Calu3 (cell line): ENCODE data around the gene STIL. TPM values are rescaled to one million over a fixed set of nuclear protein-coding genes. Genes with fewer than 3 reads are reported as not detected.

Experiments used
- BruUV-seq: library from RNA; stranded (reverse); fragments of 400-500 nt; replicated peaks from 2 replicates; lab custom pipeline; 2021; lab: Mats Ljungman, UMichigan
- CTCF ChIA-PET: fragments of 300-600 bp; sonication (Branson Sonifier 250); formaldehyde crosslinking; loops from one replicate; lab custom pipeline; 2022; ENCODE audit warnings: antibody characterized with exemption; lab: Charles Lee
- DNase-seq: peaks from one replicate; pipeline ENCODE4 v3.0.0; 2022
- H3K27ac Mint-ChIP-seq: one replicate; pipeline ENCODE4 v1.8.0; 2022; ENCODE audit warnings: mixed read lengths; ENCODE audit not compliant: unreplicated experiment
- H3K27me3 Mint-ChIP-seq: one replicate; pipeline ENCODE4 v1.8.0; 2022; ENCODE audit warnings: mixed read lengths; ENCODE audit not compliant: unreplicated experiment
- H3K36me3 Mint-ChIP-seq: one replicate; pipeline ENCODE4 v1.8.0; 2022; ENCODE audit warnings: mild to moderate bottlenecking, moderate library complexity, mixed read lengths; ENCODE audit not compliant: insufficient read depth, unreplicated experiment
- H3K4me1 Mint-ChIP-seq: one replicate; pipeline ENCODE4 v1.8.0; 2022; ENCODE audit warnings: mild to moderate bottlenecking, low read depth, mixed read lengths; ENCODE audit not compliant: unreplicated experiment
- H3K4me3 Mint-ChIP-seq: one replicate; pipeline ENCODE4 v1.8.0; 2022; ENCODE audit warnings: mild to moderate bottlenecking, low read depth, moderate library complexity, mixed read lengths; ENCODE audit not compliant: unreplicated experiment
- H3K9me3 Mint-ChIP-seq: one replicate; pipeline ENCODE4 v1.8.0; 2022; ENCODE audit warnings: low read depth, mixed read lengths; ENCODE audit not compliant: unreplicated experiment
- intact Hi-C: fragments of 100-400 bp; cut with micrococcal nuclease; formaldehyde crosslinking; loops from one replicate; pipeline ENCODE4 v1.10.0; 2022; ENCODE audit not compliant: unreplicated experiment
- total RNA-seq: library from RNA; stranded (reverse); gene quantifications from 2 replicates; pipeline ENCODE4 v1.2.3, GENCODE V29; 2022
- TF ChIP-seq, protein P1 (sequence below): fragments of 200-600 bp; IDR thresholded peaks from one replicate; pipeline ENCODE4 v1.8.0; 2022; ENCODE audit warnings: antibody characterized with exemption; ENCODE audit not compliant: unreplicated experiment

Gene STIL
- total RNA-seq, 1 experiment from 2014 or later = 62.4 TPM

DNA sequence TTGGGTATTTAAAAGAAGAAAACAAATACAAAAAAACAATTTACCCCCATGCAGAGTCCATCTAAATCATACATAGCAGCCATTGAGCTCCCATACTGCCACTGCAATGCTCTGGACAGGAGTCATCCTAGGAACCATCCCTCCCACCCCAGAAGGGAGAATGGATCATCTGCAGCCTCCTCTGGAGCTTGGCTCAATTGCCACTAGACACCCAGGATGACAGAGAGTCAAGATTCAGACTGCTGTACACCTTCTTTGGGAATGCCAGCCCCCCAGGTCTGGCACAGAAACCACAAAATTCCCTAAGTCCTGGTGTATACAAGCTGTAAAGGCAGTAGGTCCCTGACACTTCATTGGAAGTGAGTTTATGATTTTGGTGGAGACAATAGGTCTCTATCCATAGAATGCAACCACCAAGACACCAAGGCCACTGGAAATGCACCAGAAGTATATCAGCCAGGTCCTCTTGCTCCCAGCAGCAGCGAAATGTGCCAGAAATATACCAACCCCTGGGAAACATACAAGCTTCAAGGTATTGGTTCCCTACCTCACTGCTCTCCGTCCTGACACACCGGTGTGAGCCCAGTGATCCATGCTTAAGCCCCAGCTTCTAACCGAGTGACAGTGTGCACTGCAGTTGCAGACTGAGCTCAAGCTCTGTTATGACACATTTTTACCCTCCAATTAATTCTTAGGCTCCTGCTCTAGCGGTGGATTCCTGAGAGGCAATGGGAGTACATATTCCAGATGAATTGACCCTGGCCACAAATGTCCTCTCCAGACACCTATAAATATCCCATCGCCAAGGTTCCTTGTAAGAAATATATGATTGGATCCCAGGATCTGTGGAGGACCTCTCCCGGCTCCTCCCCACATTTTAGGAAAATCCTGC lies 86.4 kb downstream of the STIL start:
- no peaks in the 10 kb centered on the region for H3K9me3 Mint-ChIP-seq
- no peak for DNase-seq
- intact Hi-C loops = no loop called here
- TF ChIP-seq, protein P1, sequence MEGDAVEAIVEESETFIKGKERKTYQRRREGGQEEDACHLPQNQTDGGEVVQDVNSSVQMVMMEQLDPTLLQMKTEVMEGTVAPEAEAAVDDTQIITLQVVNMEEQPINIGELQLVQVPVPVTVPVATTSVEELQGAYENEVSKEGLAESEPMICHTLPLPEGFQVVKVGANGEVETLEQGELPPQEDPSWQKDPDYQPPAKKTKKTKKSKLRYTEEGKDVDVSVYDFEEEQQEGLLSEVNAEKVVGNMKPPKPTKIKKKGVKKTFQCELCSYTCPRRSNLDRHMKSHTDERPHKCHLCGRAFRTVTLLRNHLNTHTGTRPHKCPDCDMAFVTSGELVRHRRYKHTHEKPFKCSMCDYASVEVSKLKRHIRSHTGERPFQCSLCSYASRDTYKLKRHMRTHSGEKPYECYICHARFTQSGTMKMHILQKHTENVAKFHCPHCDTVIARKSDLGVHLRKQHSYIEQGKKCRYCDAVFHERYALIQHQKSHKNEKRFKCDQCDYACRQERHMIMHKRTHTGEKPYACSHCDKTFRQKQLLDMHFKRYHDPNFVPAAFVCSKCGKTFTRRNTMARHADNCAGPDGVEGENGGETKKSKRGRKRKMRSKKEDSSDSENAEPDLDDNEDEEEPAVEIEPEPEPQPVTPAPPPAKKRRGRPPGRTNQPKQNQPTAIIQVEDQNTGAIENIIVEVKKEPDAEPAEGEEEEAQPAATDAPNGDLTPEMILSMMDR = no peak
- BruUV-seq = no TSS peak
- no peak overlapping the region for H3K27ac Mint-ChIP-seq
- no peaks in the 10 kb centered on the region for H3K27me3 Mint-ChIP-seq
- no peak overlapping the region for H3K4me3 Mint-ChIP-seq
- CTCF ChIA-PET = interaction anchor here (0.6 to 2.1 kb wide), 3 partner anchors 14 to 48 kb away, joined by 3 to 5 read pairs (median 4); no protein-coding TSS in a partner anchor
- peaks cover 7% of the 10 kb centered on the region for H3K4me1 Mint-ChIP-seq
- no peaks in the 10 kb centered on the region for H3K36me3 Mint-ChIP-seq

DNA sequence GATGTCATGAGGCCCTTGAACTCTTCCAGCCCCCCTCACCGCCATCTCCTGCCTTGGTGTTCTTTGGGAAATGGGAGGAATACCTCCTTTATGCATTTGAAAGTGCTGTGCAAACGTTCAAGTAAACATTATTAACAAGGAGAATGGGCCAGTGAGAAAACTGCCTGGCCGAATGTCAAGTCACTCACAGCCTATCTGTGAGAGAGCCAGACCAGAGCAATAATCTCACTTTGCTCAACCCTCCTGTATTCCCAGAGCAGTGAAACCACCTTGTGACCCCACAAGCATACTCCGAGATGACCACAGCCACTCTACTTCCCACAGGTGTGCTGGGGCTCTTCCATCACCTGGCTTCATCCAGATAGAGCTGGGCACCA lies 87.1 kb downstream of the STIL start:
- DNase-seq = no peak
- Mint-ChIP-seq H3K4me3 (no peak overlapping the region), H3K27ac (no peak overlapping the region), H3K27me3 (no peaks in the 10 kb centered on the region), H3K4me1 (peaks cover 7% of the 10 kb centered on the region), H3K36me3 (no peaks in the 10 kb centered on the region), H3K9me3 (no peaks in the 10 kb centered on the region)
- CTCF ChIA-PET = interaction anchor here (1.1 to 2.1 kb wide), 2 partner anchors 15 to 48 kb away, joined by 3 to 4 read pairs; no protein-coding TSS in a partner anchor
- BruUV-seq = no TSS peak
- intact Hi-C loops = no loop called here
- TF ChIP-seq, protein P1 = no peak

DNA sequence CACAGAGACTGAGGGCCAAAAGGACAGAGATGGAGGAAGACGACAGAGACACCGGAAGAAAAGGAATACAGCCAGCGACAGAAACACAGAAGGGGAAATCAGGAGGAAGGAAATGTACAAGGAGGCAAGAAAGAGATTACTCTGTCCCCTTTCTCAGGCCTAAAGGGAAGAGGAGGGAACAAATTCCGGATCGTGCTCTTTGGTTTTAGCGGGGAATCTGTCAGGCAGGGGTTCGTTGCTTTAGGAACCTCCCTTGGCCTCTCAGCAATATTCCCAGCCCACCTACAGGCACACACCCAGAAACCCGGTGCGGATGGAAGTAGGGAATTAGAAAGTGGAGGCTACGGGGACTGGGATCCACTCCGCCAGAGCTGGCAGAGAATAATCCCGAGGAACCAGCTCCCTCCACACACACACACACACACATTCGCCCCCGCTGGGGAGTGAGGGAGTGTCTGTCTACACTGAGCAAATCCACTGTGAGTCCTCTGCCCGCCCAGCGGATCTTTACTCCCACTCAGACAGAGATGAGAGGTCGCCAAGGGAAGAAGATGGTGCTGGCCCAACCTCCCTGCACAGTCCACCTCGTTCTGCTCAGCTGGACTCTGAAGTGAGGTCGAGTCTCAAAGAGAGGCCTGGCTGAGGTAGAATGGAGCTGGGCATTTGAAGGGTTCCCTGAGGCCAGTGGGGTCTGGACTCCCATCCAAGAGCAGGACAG lies 87.7 kb downstream of the STIL start:
- CTCF ChIA-PET = interaction anchor here (1.1 kb wide), 1 partner anchor 47 kb away, joined by 3 read pairs; no protein-coding TSS in a partner anchor
- intact Hi-C loops = no loop called here
- no peak overlapping the region for H3K4me3 Mint-ChIP-seq
- H3K4me1 Mint-ChIP-seq = peaks cover 3% of the 10 kb centered on the region
- no peak for DNase-seq
- H3K27ac Mint-ChIP-seq = no peak overlapping the region
- H3K36me3 Mint-ChIP-seq = no peaks in the 10 kb centered on the region
- no TSS peak for BruUV-seq
- TF ChIP-seq, protein P1 = no peak
- H3K27me3 Mint-ChIP-seq = no peaks in the 10 kb centered on the region
- no peaks in the 10 kb centered on the region for H3K9me3 Mint-ChIP-seq

DNA sequence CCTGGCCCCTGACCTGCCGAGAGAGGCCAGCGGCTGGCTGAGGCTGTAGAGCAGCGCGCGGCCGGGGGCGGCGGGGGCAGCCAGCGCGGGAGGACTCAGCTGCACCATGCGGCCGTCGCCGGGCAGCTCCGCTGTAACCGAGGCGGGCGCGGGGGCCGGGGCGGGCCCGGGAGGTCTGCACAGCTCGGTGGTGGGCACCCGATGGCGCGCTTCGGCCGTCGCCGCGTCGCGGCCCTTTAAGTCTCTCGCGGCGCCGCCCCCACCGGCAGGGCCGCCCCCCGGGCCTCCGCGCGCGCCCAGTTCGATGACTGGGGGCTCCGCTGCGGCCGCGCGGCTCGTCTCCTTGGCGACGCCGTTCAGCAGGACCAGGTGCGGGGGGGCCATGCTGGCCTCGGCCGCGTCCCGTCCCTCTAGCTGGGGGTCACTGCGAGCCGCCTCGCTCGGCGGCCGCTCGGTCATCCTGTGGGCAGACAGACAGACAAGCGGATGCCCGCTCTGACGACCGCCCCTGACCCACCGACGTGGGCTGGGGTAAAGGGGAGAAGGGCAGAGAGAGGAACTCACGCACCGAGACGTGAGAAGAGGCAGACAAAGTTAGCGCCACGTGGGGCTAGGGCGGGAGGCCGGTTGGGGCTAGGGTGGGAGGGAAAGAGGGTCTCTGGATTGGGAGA lies 88.4 kb downstream of the STIL start:
- H3K36me3 Mint-ChIP-seq = no peaks in the 10 kb centered on the region
- BruUV-seq = no TSS peak
- intact Hi-C loops = no loop called here
- H3K9me3 Mint-ChIP-seq = no peaks in the 10 kb centered on the region
- H3K27me3 Mint-ChIP-seq = no peaks in the 10 kb centered on the region
- no peak for DNase-seq
- TF ChIP-seq, protein P1 = no peak
- H3K4me3 Mint-ChIP-seq = no peak overlapping the region
- CTCF ChIA-PET = interaction anchor here (1.2 kb wide), 1 partner anchor 33 kb away, joined by 4 read pairs; no protein-coding TSS in a partner anchor
- no peaks in the 10 kb centered on the region for H3K4me1 Mint-ChIP-seq
- H3K27ac Mint-ChIP-seq = no peak overlapping the region
